Dermis blood vessel endothelial cell (primary cell): Measurements from ENCODE around the gene CSNK2A3. TPM values are rescaled to one million over a fixed set of nuclear protein-coding genes. Genes with fewer than 3 reads are reported as not detected.
"Not testable (repeated sequence)": the region's sequence is repeated elsewhere in the genome, so short reads cannot be mapped to it uniquely, and the experiment has no call there.

Experiments
- DNase-seq: peaks from one replicate; pipeline ENCODE4 v3.0.0; 2010
- total RNA-seq: library from RNA; depleted of rRNA; stranded (reverse); fragments of >200 nt; gene quantifications from 2 replicates; pipeline ENCODE4 v1.2.3, GENCODE V29; 2014

CSNK2A3 gene
- total RNA-seq, 1 donor from 2014 or later = 7.1 TPM

GRCh38 chr11:11379661-11380060, 26.6 kb upstream of the CSNK2A3 start:
- DNase-seq = no peak

GRCh38 chr11:11378184-11378940, 25.3 kb upstream of the CSNK2A3 start:
- no peak for DNase-seq

GRCh38 chr11:11374358-11375148, 21.5 kb upstream of the CSNK2A3 start:
- no peak for DNase-seq

GRCh38 chr11:11373934-11374333, 20.9 kb upstream of the CSNK2A3 start:
- DNase-seq = no peak

GRCh38 chr11:11372461-11372860, 19.4 kb upstream of the CSNK2A3 start:
- no peak for DNase-seq

- no peak for DNase-seq
Measured at GRCh38 chr11:11370962-11371303, 17.9 kb upstream of the CSNK2A3 start.

- DNase-seq = no peak
Measured at GRCh38 chr11:11370255-11370961, 17.4 kb upstream of the CSNK2A3 start.

- peak; percentile 34 for DNase-seq
Measured at GRCh38 chr11:11366793-11367192, 13.7 kb upstream of the CSNK2A3 start.

GRCh38 chr11:11363674-11364073, 10.6 kb upstream of the CSNK2A3 start:
- no peak for DNase-seq

GRCh38 chr11:11359611-11360010, 6.6 kb upstream of the CSNK2A3 start:
- DNase-seq = no peak

GRCh38 chr11:11356842-11357241, 3.8 kb upstream of the CSNK2A3 start:
- no peak for DNase-seq

GRCh38 chr11:11351851-11352250, 1.2 kb downstream of the CSNK2A3 start:
- DNase-seq = not testable (repeated sequence)

- DNase-seq = no peak
Measured at GRCh38 chr11:11351042-11351586, 1.9 kb downstream of the CSNK2A3 start.

GRCh38 chr11:11349870-11350337, 3.1 kb downstream of the CSNK2A3 start:
- DNase-seq = peak; percentile 89

- DNase-seq = peak; percentile 42
Measured at GRCh38 chr11:11349106-11349825, 3.8 kb downstream of the CSNK2A3 start.

- no peak for DNase-seq
Measured at GRCh38 chr11:11348303-11348702, 4.7 kb downstream of the CSNK2A3 start.

GRCh38 chr11:11347592-11347991, 5.5 kb downstream of the CSNK2A3 start:
- peak; percentile 9 for DNase-seq

- no peak for DNase-seq
Measured at GRCh38 chr11:11346303-11346702, 6.7 kb downstream of the CSNK2A3 start.

GRCh38 chr11:11345099-11345498, 8.0 kb downstream of the CSNK2A3 start:
- no peak for DNase-seq

GRCh38 chr11:11344045-11344444, 9.0 kb downstream of the CSNK2A3 start:
- DNase-seq = no peak

GRCh38 chr11:11338304-11338703, 14.7 kb downstream of the CSNK2A3 start:
- DNase-seq = no peak

- DNase-seq = no peak
Measured at GRCh38 chr11:11336664-11337063, 16.4 kb downstream of the CSNK2A3 start.
